Large intestine (tissue), 3 donors: Measurements from ENCODE around the gene PIP5KL1. TPM values are rescaled to one million over a fixed set of nuclear protein-coding genes. Genes with fewer than 3 reads are reported as not detected.

Experiments used
- DNase-seq, 2 donors: peaks; one replicate each; pipeline versions ENCODE4 v3.0.0 to v3.0.0-alpha.2; 2013
- H3K27ac ChIP-seq: one replicate; pipeline ENCODE4 v1.5.1; 2013; ENCODE audit warnings: low read length
- H3K27me3 ChIP-seq: 2 replicates; pipeline ENCODE4 v1.6.1; 2013; ENCODE audit warnings: low read length; ENCODE audit not compliant: control insufficient read depth, insufficient read depth
- H3K36me3 ChIP-seq: 2 replicates; pipeline ENCODE4 v1.6.1; 2013; ENCODE audit warnings: low read length; ENCODE audit not compliant: control insufficient read depth, insufficient read depth
- H3K4me1 ChIP-seq: one replicate; pipeline ENCODE4 v1.6.1; 2013; ENCODE audit warnings: low read length; ENCODE audit not compliant: control insufficient read depth, insufficient read depth
- H3K4me3 ChIP-seq: one replicate; pipeline ENCODE4 v1.5.1; 2013; ENCODE audit warnings: low read length
- H3K9me3 ChIP-seq: one replicate; pipeline ENCODE4 v1.6.1; 2013; ENCODE audit warnings: mild to moderate bottlenecking, low read depth, low read length, moderate library complexity; ENCODE audit not compliant: control insufficient read depth
- WGBS: methylation state at CpG from one replicate; pipeline ENCODE4 v1.1.5; 2013; ENCODE audit warnings: low lambda C conversion rate; ENCODE audit not compliant: insufficient coverage; 5-methylcytosine and 5-hydroxymethylcytosine counted together
- polyA plus RNA-seq: library from polyadenylated mRNA; unstranded; fragments of 120-200 nt; gene quantifications from one replicate; pipeline ENCODE4 v1.2.1, GENCODE V29; 2013

The PIP5KL1 gene
- polyA plus RNA-seq, 1 donor, result 0.79 TPM

DNA sequence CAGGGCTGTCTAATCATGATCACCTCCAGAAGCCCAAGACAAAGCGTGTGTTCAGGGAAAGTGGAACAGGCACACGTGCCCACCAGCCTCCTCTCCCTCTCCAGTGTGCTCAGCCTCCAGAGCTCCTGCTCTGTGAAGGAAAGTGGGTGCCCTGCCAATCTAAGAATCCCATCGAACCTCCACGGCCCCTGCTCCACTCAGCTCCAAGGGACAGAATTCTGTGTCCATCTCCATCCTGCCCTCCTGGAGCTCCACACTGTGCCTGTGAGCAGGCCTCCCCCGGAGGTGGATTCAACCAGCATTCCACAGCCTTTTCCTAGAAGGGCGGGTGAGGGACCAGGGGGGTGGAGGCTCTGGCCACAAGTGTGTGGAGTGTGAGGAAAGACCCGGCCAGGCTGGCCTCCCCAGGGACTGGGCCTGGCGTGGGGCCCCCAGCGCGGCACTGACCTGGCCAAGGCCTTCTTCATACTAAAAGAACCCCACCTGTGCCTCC is 44.2 kb upstream of the PIP5KL1 start:
- no peaks in the 10 kb centered on the region for H3K27me3 ChIP-seq
- H3K36me3 ChIP-seq, result peaks cover 7% of the 10 kb centered on the region
- no peak overlapping the region for H3K4me3 ChIP-seq
- peak overlapping the region; percentile 28 for H3K27ac ChIP-seq
- H3K9me3 ChIP-seq, result no peaks in the 10 kb centered on the region
- no CpG with 5 or more reads among the region's 10 CpGs for WGBS
- H3K4me1 ChIP-seq, result peaks cover 81% of the 10 kb centered on the region
- no peak for DNase-seq

DNA sequence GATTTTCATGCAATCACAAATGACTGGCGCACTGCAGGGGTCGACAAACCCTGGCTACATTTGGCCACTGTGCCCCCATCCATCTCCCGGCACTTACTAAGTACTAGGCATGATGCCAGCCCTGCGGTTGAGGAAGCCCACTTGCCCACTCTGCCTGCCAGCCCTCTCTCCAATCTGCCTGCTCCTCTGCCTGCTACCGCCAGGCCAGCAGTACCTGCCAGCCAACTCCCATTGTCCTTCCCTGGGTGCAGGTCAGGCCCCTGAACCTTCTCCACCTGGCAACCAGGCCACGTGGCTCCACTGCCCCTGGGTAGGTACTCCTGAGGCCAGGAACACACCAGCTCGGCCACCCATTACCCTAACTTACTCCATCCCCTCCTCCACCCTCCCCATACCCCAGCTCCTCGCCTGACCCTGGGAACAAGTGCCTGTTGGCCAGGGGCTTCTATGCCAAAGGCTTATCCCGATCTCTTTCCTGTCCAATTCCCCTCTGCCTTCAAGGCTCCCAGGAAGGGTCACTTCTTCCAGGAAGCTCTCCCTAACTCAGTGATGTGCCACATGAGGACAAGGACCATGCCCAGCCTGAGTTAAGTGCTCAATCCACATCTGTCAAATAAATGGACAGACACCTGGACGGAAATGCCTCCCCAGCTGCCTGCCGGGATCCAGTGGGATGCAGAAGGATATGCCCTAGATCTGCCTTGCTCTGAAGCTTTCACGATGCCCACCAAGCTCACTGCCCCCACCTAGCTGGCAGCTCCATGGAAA is 43.6 kb upstream of the PIP5KL1 start:
- Histone ChIP-seq H3K9me3 (no peaks in the 10 kb centered on the region), H3K36me3 (peaks cover 7% of the 10 kb centered on the region), H3K27ac (no peak overlapping the region), H3K4me3 (no peak overlapping the region), H3K27me3 (no peaks in the 10 kb centered on the region), H3K4me1 (peaks cover 87% of the 10 kb centered on the region)
- DNase-seq, result peak in 1 of 2 donors; percentile 3
- no CpG with 5 or more reads among the region's 12 CpGs for WGBS

DNA sequence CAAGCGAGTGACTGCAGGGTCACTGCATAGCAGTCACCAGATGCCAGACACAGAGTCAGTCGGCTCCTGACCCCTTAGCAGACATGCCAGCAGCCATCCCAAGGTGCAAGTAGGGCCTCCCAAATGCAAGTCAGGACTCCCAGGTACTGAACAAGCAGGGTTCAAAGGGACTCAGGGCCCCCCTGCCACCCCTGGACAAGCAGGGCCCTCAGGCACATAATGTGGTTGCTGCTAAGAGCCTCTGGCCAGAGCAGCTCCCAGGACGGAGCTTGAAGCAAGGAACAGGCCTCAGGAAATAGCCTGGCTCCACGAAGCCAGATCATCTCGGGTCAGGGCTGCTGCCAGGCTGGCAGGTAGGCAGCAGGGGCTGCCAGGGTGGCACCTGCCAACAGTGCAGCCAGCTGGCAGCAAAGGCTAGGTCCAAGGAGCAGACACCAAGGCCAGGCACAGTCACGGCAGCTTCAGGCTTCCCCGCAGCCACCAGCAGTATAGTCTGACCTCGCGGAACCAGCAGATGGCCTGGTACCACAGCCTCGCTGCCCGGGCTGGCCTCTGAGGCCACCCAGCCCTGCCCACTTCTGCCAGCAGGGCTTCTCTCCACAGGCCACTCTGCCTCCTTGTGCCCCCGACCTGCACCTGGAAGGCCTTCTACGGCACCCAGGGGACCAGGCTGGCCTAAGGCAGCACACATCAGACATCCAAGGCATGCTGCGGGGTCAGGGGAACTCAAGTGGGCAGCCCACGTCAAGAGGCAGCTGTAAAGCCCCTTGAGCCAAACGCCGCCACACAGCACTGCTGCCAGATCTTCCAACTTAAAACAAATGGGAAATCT is 42.8 kb upstream of the PIP5KL1 start:
- WGBS, result no CpG with 5 or more reads among the region's 17 CpGs
- H3K4me3 ChIP-seq, result no peak overlapping the region
- no peak for DNase-seq

DNA sequence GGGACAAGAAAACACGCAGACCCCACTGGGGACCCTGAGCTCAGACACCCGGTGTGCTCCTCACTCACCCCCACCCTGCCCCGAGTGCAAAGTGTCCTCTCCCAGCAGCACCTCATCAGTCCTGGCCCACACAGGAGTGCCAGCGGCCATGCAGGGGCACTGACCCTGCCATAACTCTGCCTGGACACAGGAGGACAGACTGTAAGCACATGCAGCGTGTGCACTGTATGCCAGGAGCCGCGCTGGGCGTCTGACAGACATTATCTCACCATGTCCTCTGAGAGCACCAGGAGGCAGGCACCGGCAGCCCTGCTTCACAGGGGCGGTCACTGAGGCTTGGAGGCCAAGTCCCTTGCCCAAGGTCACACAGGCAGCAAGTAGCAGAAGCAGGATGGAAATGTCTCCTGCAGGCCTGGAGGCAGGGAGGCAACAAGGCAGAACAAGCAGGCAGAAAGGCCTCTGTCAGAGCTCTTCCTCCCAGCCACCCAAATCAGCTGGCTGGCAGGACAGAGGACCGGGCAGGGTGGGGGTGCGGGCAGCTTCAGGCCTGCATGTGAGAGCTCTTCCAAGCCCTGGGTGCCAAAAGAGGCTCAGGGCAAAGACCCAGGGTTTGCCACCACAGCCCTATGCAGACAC is 41.8 kb upstream of the PIP5KL1 start:
- no peak for DNase-seq
- Histone ChIP-seq H3K27me3 (no peaks in the 10 kb centered on the region), H3K27ac (no peak overlapping the region), H3K4me1 (peaks cover 92% of the 10 kb centered on the region), H3K36me3 (peaks cover 7% of the 10 kb centered on the region), H3K4me3 (no peak overlapping the region), H3K9me3 (no peaks in the 10 kb centered on the region)
- WGBS, result no CpG with 5 or more reads among the region's 12 CpGs

More for the DNA sequence above, 42.8 kb upstream of the PIP5KL1 start:
- H3K27ac ChIP-seq, result no peak overlapping the region
- no peaks in the 10 kb centered on the region for H3K9me3 ChIP-seq
- no peaks in the 10 kb centered on the region for H3K27me3 ChIP-seq
- peaks cover 91% of the 10 kb centered on the region for H3K4me1 ChIP-seq
- H3K36me3 ChIP-seq, result peaks cover 7% of the 10 kb centered on the region

DNA sequence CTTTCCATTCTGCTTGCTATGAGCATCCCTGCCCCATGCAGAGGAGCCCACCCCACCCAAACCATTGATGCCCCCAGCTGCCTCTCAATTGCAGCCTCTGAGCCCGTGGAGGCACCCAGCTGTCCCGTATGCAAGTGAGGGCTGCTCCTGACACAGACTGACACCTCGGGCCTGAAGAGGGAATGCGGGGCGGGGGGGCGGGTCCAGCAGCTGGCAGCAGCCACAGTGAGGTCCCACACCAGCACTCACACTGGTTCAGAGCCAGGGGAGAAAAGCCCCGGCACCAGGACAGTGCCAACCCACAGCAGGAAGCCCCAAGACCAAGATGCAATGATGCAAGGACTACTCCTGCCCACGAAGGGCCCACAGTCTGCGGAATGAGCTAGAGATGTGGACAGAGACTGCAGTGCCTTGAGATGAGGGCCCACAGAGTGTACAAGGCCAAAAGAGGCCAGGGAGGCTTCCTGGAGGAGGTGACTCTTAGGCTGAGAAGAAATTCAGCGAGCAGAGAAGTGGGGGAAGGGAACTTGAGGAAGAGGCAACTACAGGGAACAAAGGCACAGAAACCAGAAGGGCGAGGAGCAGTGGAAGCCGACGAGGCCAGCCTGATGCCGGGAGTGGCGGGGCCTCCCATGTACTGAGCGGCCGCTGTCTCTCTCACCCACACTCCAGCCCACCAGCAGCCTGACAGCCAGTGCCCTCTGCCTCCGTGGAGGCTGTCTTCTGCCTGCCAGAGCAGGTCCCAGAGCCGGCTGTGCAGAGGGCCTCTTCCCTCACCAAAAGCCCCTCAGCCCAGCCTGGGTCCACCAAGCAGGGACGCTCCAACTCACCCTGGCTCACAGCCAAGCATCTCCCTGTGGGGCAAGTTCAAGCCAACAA is 41.0 kb upstream of the PIP5KL1 start:
- H3K27me3 ChIP-seq, result no peaks in the 10 kb centered on the region
- no peak for DNase-seq
- H3K9me3 ChIP-seq, result no peaks in the 10 kb centered on the region
- H3K27ac ChIP-seq, result peak overlapping the region; percentile 63
- peaks cover 92% of the 10 kb centered on the region for H3K4me1 ChIP-seq
- H3K4me3 ChIP-seq, result no peak overlapping the region
- peaks cover 7% of the 10 kb centered on the region for H3K36me3 ChIP-seq
- WGBS, result no CpG with 5 or more reads among the region's 20 CpGs

DNA sequence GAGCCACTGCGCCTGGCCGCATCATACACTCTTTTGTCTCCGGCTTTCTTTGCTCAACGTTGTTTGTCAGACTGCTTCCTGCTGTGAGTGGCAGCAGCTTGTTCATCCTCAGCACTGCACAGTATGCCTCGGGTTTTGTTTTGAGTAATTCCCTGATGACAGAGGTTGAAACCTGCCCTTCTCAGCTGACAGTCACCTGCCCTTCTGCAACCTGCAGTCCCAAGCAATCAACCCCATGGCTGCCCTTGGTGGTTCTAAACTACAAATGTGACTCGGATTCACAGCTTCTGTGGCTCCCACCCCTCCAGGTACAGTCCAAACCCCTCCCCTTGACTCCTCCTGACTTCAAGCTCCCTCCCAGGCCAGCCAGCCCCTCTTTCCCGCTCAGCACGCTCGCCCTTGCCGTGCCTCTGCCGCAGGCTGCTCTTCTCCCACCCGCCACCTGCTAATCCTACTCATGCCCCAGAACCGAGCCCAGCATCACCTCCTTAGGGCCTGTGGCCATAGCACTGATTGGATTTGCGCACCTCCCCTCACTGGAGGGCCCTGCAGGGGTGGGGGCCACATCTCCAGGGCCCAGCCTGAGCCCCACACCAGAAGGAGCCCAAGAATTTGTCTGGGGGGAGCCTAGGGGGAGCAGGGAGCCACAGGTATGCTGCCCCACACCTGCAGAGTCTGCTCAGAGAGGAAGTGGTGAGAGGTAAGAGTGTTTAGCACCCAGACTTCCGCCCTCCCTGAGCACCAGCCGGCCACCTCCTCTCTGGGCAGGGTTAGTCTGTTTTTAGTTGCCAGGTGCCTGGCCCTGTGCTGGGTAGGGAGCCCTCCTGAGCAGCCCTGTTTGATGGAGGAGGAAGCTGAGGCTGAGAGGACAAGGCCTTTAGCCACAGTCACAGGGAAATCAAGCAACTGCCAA is 40.1 kb upstream of the PIP5KL1 start:
- no peak overlapping the region for H3K4me3 ChIP-seq
- no peaks in the 10 kb centered on the region for H3K9me3 ChIP-seq
- peaks cover 3% of the 10 kb centered on the region for H3K36me3 ChIP-seq
- peaks cover 92% of the 10 kb centered on the region for H3K4me1 ChIP-seq
- peak overlapping the region; percentile 63 for H3K27ac ChIP-seq
- WGBS, result no CpG with 5 or more reads among the region's 16 CpGs
- no peaks in the 10 kb centered on the region for H3K27me3 ChIP-seq
- DNase-seq, result peak in 1 of 2 donors; percentile 63

DNA sequence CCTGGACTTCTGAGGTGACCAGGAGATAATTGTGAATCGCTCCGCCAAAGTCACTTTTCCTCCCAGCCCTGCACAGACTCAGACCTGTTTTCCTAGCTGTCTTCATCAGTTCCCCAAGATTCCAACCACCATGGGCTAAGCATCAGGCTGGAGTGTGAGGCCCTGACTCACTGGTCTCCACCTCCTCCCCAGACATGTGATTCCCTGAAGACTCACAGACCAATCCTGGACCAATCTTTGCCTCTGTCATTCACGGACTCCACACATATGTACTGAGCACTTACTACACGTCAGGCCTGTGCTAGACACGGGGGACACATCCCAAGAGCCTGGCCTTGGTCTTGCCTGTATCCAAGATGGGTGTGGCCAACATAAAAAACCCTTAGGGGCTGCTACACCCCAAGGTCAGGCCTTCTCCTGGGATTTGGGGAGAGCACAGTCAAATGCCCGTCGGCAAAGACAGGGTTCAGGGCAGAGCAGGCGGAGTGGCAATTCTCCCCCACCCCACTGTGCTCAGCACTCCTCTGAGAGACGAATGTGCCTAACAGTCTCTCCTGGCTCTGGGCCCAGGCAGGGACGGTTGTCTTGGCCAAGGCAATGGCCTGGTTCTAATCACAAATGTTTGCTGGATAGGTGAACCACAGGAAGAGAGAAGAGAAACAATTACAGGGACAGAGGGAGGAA is 38.3 kb upstream of the PIP5KL1 start:
- H3K27ac ChIP-seq, result peak overlapping the region; percentile 99
- H3K4me3 ChIP-seq, result no peak overlapping the region
- no peak for DNase-seq
- H3K27me3 ChIP-seq, result no peaks in the 10 kb centered on the region
- peaks cover 87% of the 10 kb centered on the region for H3K4me1 ChIP-seq
- H3K9me3 ChIP-seq, result no peaks in the 10 kb centered on the region
- H3K36me3 ChIP-seq, result peaks cover 3% of the 10 kb centered on the region
- no CpG with 5 or more reads among the region's 10 CpGs for WGBS

DNA sequence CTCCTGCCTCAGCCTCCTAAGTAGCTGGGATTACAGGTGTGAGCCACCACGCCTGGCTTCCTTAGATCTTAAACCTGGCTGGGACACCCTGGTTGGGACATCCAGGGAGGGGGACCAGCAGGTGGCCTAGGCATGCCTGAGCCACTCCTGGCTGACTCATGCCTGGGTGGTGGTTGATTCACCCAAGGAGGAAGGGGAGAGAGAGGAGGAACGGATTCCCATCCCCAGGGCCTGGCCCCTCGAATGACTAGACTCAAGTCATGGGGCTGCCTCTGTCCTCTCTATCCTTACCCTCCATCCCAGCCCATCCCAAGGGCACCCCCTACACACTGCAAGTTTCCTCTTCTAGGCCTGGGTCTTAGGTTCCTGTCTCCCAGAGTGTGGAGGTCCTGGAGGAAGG is 37.5 kb upstream of the PIP5KL1 start:
- H3K27me3 ChIP-seq, result no peaks in the 10 kb centered on the region
- peak; percentile 69 to 79 for DNase-seq
- whole genome bisulfite sequencing, result no CpG with 5 or more reads among the region's 3 CpGs

More for the DNA sequence above, 37.5 kb upstream of the PIP5KL1 start:
- no peak overlapping the region for H3K4me3 ChIP-seq
- H3K4me1 ChIP-seq, result peaks cover 88% of the 10 kb centered on the region
- H3K27ac ChIP-seq, result peak overlapping the region; percentile 99
- no peaks in the 10 kb centered on the region for H3K36me3 ChIP-seq
- no peaks in the 10 kb centered on the region for H3K9me3 ChIP-seq
